ENCODE data around the gene MAMSTR. TPM values are rescaled to one million over a fixed set of nuclear protein-coding genes. Genes with fewer than 3 reads are reported as not detected.

Gene MAMSTR
- total and polyA plus RNA-seq, 2 donors (not counting 1 experiment from before 2014, with no cell fraction given), result 0.60 to 1.6 TPM

- no peaks in the 10 kb centered on the region for H3K36me3 ChIP-seq (replicated peaks in 1 of 2; ENCODE audit: control extremely low read depth in 1 of 2, control insufficient read depth in 1 of 2, extremely low read depth in 1 of 2, insufficient read depth in 2 of 2, low read length in 1 of 2)
- H3K4me1 ChIP-seq (ENCODE audit: control insufficient read depth in 2 of 2, insufficient read depth in 2 of 2, low read length in 2 of 2), result peaks cover 4 to 10% of the 10 kb centered on the region in 2 donors
- H3K27me3 ChIP-seq (replicated peaks in 1 of 4; ENCODE audit: control extremely low read depth in 1 of 4, control insufficient read depth in 3 of 4, insufficient read depth in 4 of 4, low read length in 3 of 4), result no peaks in the 10 kb centered on the region
- no peak overlapping the region for H3K4me3 Mint-ChIP-seq
- H3K27me3 Mint-ChIP-seq, result peaks cover 6% of the 10 kb centered on the region
- H3K9me3 Mint-ChIP-seq (ENCODE audit: insufficient read depth), result no peaks in the 10 kb centered on the region
- intact Hi-C loops (cut with micrococcal nuclease), result no loop called here
- H3K4me1 Mint-ChIP-seq, result peaks cover 6% of the 10 kb centered on the region
- H3K79me2 ChIP-seq (ENCODE audit: control insufficient read depth, insufficient read depth, low read length), result no peaks in the 10 kb centered on the region
- ATAC-seq (ENCODE audit: low read depth) (no peak), DNase-seq (no peak)
- no peak overlapping the region for H3K9ac ChIP-seq (ENCODE audit: low read length)
- no peak overlapping the region for H3K27ac ChIP-seq (ENCODE audit: low read length in 2 of 2)
- ChIA-PET CTCF (interaction anchor here (0.8 to 5.4 kb wide), 17 partner anchors 11 to 406 kb away, joined by 3 to 51 read pairs (median 3); partner anchors contain the start of gene CA11), POLR2A (interaction anchor here (0.6 to 0.9 kb wide), 2 partner anchors 169 to 505 kb away, joined by 3 to 4 read pairs; no protein-coding TSS in a partner anchor)
- no peak overlapping the region for H3K4me2 ChIP-seq (replicated peaks; ENCODE audit: low read depth, low read length, poor library complexity, severe bottlenecking)
- no peak overlapping the region for H3K4me3 ChIP-seq (ENCODE audit: control extremely low read depth in 1 of 5, extremely low read depth in 1 of 5, insufficient read depth in 1 of 5, low read depth in 2 of 5, low read length in 4 of 5)
- WGBS (ENCODE audit: insufficient coverage), result 90% methylated on average over 16 of the region's 19 CpGs
- TF ChIP-seq EZH2 (IDR thresholded peaks at IDR 0.05; ENCODE audit: borderline replicate concordance, insufficient read depth, low read depth, low read length, poor library complexity, severe bottlenecking) (no peak), CTCF (IDR thresholded peaks at IDR 0.05) (no peak)
- no peak overlapping the region for H2AFZ ChIP-seq (ENCODE audit: insufficient read depth, low read depth, low read length, poor library complexity, severe bottlenecking)
- no peaks in the 10 kb centered on the region for H4K20me1 ChIP-seq (ENCODE audit: control insufficient read depth, insufficient read depth, low read length, poor library complexity, severe bottlenecking)
- H3K9me3 ChIP-seq (ENCODE audit: control extremely low read depth in 1 of 3, control insufficient read depth in 2 of 3, insufficient read depth in 1 of 3, low read length in 2 of 3), result peaks cover 0 to 2% (median 0%) of the 10 kb centered on the region in 3 donors
- H3K27ac Mint-ChIP-seq, result no peak overlapping the region
Measured at GRCh38 chr19:48674216-48674809, 45.2 kb downstream of the MAMSTR start.

GRCh38 chr19:48673436-48674100, 46.0 kb downstream of the MAMSTR start:
- Mint-ChIP-seq H3K4me1 (peaks cover 6% of the 10 kb centered on the region), H3K4me3 (no peak overlapping the region), H3K27ac (no peak overlapping the region), H3K9me3 (ENCODE audit: insufficient read depth) (peaks cover 3% of the 10 kb centered on the region), H3K27me3 (peaks cover 6% of the 10 kb centered on the region)
- H3K9ac ChIP-seq (ENCODE audit: low read length), result no peak overlapping the region
- H3K27me3 ChIP-seq (replicated peaks in 1 of 4; ENCODE audit: control extremely low read depth in 1 of 4, control insufficient read depth in 3 of 4, insufficient read depth in 4 of 4, low read length in 3 of 4), result no peaks in the 10 kb centered on the region
- ChIA-PET POLR2A (interaction anchor here (0.6 kb wide), 1 partner anchor 277 kb away, joined by 3 read pairs; no protein-coding TSS in a partner anchor), CTCF (interaction anchor here (1.2 to 5.4 kb wide), 5 partner anchors 14 to 109 kb away, joined by 3 to 51 read pairs (median 18); partner anchors contain the start of gene CA11)
- no peaks in the 10 kb centered on the region for H3K79me2 ChIP-seq (ENCODE audit: control insufficient read depth, insufficient read depth, low read length)
- peaks cover 4 to 10% of the 10 kb centered on the region in 2 donors for H3K4me1 ChIP-seq (ENCODE audit: control insufficient read depth in 2 of 2, insufficient read depth in 2 of 2, low read length in 2 of 2)
- intact Hi-C loops (cut with micrococcal nuclease), result no loop called here
- no peak overlapping the region for H2AFZ ChIP-seq (ENCODE audit: insufficient read depth, low read depth, low read length, poor library complexity, severe bottlenecking)
- H3K27ac ChIP-seq (ENCODE audit: low read length in 2 of 2), result no peak overlapping the region
- WGBS (ENCODE audit: insufficient coverage), result 86% methylated on average over 25 of the region's 25 CpGs
- H3K36me3 ChIP-seq (replicated peaks in 1 of 2; ENCODE audit: control extremely low read depth in 1 of 2, control insufficient read depth in 1 of 2, extremely low read depth in 1 of 2, insufficient read depth in 2 of 2, low read length in 1 of 2), result no peaks in the 10 kb centered on the region
- ATAC-seq (ENCODE audit: low read depth) (no peak), DNase-seq (no peak)
- no peaks in the 10 kb centered on the region for H4K20me1 ChIP-seq (ENCODE audit: control insufficient read depth, insufficient read depth, low read length, poor library complexity, severe bottlenecking)
- no peak overlapping the region for H3K4me3 ChIP-seq (ENCODE audit: control extremely low read depth in 1 of 5, extremely low read depth in 1 of 5, insufficient read depth in 1 of 5, low read depth in 2 of 5, low read length in 4 of 5)
- no peak overlapping the region for H3K4me2 ChIP-seq (replicated peaks; ENCODE audit: low read depth, low read length, poor library complexity, severe bottlenecking)
- TF ChIP-seq EZH2 (IDR thresholded peaks at IDR 0.05; ENCODE audit: borderline replicate concordance, insufficient read depth, low read depth, low read length, poor library complexity, severe bottlenecking) (no peak), CTCF (IDR thresholded peaks at IDR 0.05) (no peak)
- peaks cover 0 to 4% (median 0%) of the 10 kb centered on the region in 3 donors for H3K9me3 ChIP-seq (ENCODE audit: control extremely low read depth in 1 of 3, control insufficient read depth in 2 of 3, insufficient read depth in 1 of 3, low read length in 2 of 3)

Measured in B cell (primary cell).